Lung (tissue), 12 donors: ENCODE measurements around the gene CDHR5. TPM values are rescaled to one million over a fixed set of nuclear protein-coding genes. Genes with fewer than 3 reads are reported as not detected.

Experiments
- ATAC-seq: fragments of 200-7000 bp; cut with Tn5 transposase; one replicate; pipeline ENCODE4 v1.9.1; 2020; ENCODE audit warnings: moderate number of reproducible peaks; ENCODE audit not compliant: insufficient read depth, low FRiP score
- DNase-seq, 3 donors: peaks; one replicate each; pipeline ENCODE4 v3.0.0-alpha.2; 2013 to 2017
- H3K27ac ChIP-seq, 2 donors: one replicate each; pipeline ENCODE4 v1.5.1; 2013; ENCODE audit warnings: mild to moderate bottlenecking in 2 of 2, moderate library complexity in 2 of 2, control low read depth in 1 of 2, inconsistent platforms in 1 of 2, low read depth in 1 of 2, low read length in 1 of 2
- H3K27me3 ChIP-seq, 3 donors: one replicate each; pipeline ENCODE4 v1.5.1; 2013; ENCODE audit warnings: low read length in 2 of 3; ENCODE audit not compliant: control insufficient read depth in 3 of 3, insufficient read depth in 3 of 3
- H3K36me3 ChIP-seq, 4 donors: one replicate each; pipeline ENCODE4 v1.5.1; 2013; ENCODE audit warnings: low read length in 4 of 4, mild to moderate bottlenecking in 1 of 4, moderate library complexity in 1 of 4; ENCODE audit not compliant: control insufficient read depth in 4 of 4, insufficient read depth in 4 of 4
- H3K4me1 ChIP-seq, 5 donors: one replicate each; pipeline ENCODE4 v1.5.1; 2013; ENCODE audit warnings: low read length in 5 of 5, mild to moderate bottlenecking in 2 of 5, moderate library complexity in 1 of 5; ENCODE audit not compliant: control insufficient read depth in 5 of 5, insufficient read depth in 5 of 5
- H3K4me3 ChIP-seq: one replicate; pipeline ENCODE4 v1.5.1; 2013; ENCODE audit warnings: mild to moderate bottlenecking, control low read depth, moderate library complexity
- H3K9ac ChIP-seq, 2 donors: one replicate each; pipeline ENCODE4 v1.5.1; 2013; ENCODE audit warnings: low read length in 2 of 2, control low read depth in 1 of 2; ENCODE audit not compliant: insufficient read depth in 1 of 2
- H3K9me3 ChIP-seq, 4 donors: one replicate each; pipeline ENCODE4 v1.5.1; 2013; ENCODE audit warnings: low read length in 3 of 4, mild to moderate bottlenecking in 1 of 4, moderate library complexity in 1 of 4; ENCODE audit not compliant: control insufficient read depth in 4 of 4, insufficient read depth in 3 of 4
- CTCF ChIP-seq: IDR thresholded peaks from 2 replicates; pipeline ENCODE4 v1.5.1; 2012; ENCODE audit warnings: mild to moderate bottlenecking; ENCODE audit errors: control extremely low read depth, extremely low read depth
- WGBS, 2 donors: extraction: QIAGEN DNeasy Blood & Tissue Kit; methylation state at CpG; one replicate each; pipeline ENCODE4 v1.1.7; 2013; 5-methylcytosine and 5-hydroxymethylcytosine counted together
- polyA plus RNA-seq, 2 donors: library from polyadenylated mRNA; stranded (reverse); fragments of 200-250 nt; gene quantifications; one replicate each; pipeline ENCODE4 v1.2.1, GENCODE V29; 2013
- total RNA-seq, 2 donors: library from RNA; depleted of rRNA in 1 of 2; stranded (reverse); fragments of >200 nt in 1 of 2; gene quantifications; one replicate each; pipeline ENCODE4 v1.2.1, GENCODE V29; 2014 to 2021
- donor health status: control.
- donor health status: control.
- donor health status: Bipolar disorder and iron deficiency.
- donor health status: healthy.
- donor health status: DM: yes; HTN: yes; CAD: no.

Gene CDHR5
- total and polyA plus RNA-seq, 4 donors = 0.02 to 0.10 TPM; not detected in 2

- no peak for ATAC-seq
- Histone ChIP-seq H3K36me3 (peaks cover 0 to 14% (median 0%) of the 10 kb centered on the region in 4 donors), H3K9me3 (no peaks in the 10 kb centered on the region), H3K4me3 (no peak overlapping the region), H3K27ac (no peak overlapping the region), H3K9ac (no peak overlapping the region), H3K4me1 (peaks cover 0 to 13% (median 9%) of the 10 kb centered on the region in 5 donors), H3K27me3 (no peaks in the 10 kb centered on the region)
- DNase-seq = no peak
- WGBS, 2 donors = 92 to 95% methylated on average over 23 to 24 of the region's 24 CpGs
- no peak for TF ChIP-seq CTCF
These were observed 5.7 kb downstream of the CDHR5 start for GRCh38 chr11:618856-619627.

GRCh38 chr11:617912-618682, 6.7 kb downstream of the CDHR5 start:
- no peak overlapping the region for H3K27ac ChIP-seq
- 92 to 95% methylated on average over 25 of the region's 25 CpGs for WGBS, 2 donors
- DNase-seq (no peak), ATAC-seq (no peak)
- peaks cover 0 to 14% (median 9%) of the 10 kb centered on the region in 5 donors for H3K4me1 ChIP-seq
- H3K9me3 ChIP-seq = no peaks in the 10 kb centered on the region
- TF ChIP-seq CTCF = no peak
- no peaks in the 10 kb centered on the region for H3K27me3 ChIP-seq
- no peak overlapping the region for H3K4me3 ChIP-seq
- H3K36me3 ChIP-seq = peaks cover 0 to 20% (median 0%) of the 10 kb centered on the region in 4 donors
- H3K9ac ChIP-seq = no peak overlapping the region

GRCh38 chr11:617199-617911, 7.4 kb downstream of the CDHR5 start:
- Histone ChIP-seq H3K27ac (no peak overlapping the region), H3K9ac (no peak overlapping the region), H3K4me3 (no peak overlapping the region)

More at GRCh38 chr11:617199-617911, 7.4 kb downstream of the CDHR5 start:
- DNase-seq (no peak), ATAC-seq (no peak)
- Histone ChIP-seq H3K4me1 (peaks cover 0 to 14% (median 9%) of the 10 kb centered on the region in 5 donors), H3K27me3 (no peaks in the 10 kb centered on the region), H3K9me3 (no peaks in the 10 kb centered on the region), H3K36me3 (peaks cover 0 to 27% (median 2%) of the 10 kb centered on the region in 4 donors)
- 89 to 91% methylated on average over 56 to 57 of the region's 57 CpGs for WGBS, 2 donors
- TF ChIP-seq CTCF = no peak
